ENCODE data around the gene OR52D1. TPM values are rescaled to one million over a fixed set of nuclear protein-coding genes. Genes with fewer than 3 reads are reported as not detected.

The OR52D1 gene
- not detected for total RNA-seq

- no peaks in the 10 kb centered on the region for H3K36me3 ChIP-seq
- no peak within 1 kb of the TSS for H3K4me3 ChIP-seq
- TF ChIP-seq CTCF (IDR thresholded peaks at IDR 0.05): no peak
- no peaks in the 10 kb centered on the region for H3K27me3 ChIP-seq
- DNase-seq (ENCODE audit: low spot score): no peak
- no peaks in the 10 kb centered on the region for H3K4me1 ChIP-seq
- H3K27ac ChIP-seq: no peak within 1 kb of the TSS
- no peaks in the 10 kb centered on the region for H3K9me3 ChIP-seq
These were observed at the start of gene OR52D1 for GRCh38 chr11:5488385-5488784. Gene OR52D1, plus strand, starts transcription at chr11:5488685. Its CDS starts 22 bp downstream, at chr11:5488707.

- Histone ChIP-seq H3K4me1 (no peaks in the 10 kb centered on the region), H3K4me3 (no peak within 1 kb of the TSS), H3K27me3 (no peaks in the 10 kb centered on the region)
These were observed 47.1 kb upstream of the OR52D1 start, which contains the start of gene OR51I1 for GRCh38 chr11:5441414-5441813. Gene OR51I1, minus strand, starts transcription at chr11:5441514. Its CDS starts 0 bp downstream, at chr11:5441514.

GRCh38 chr11:5443835-5444393 lies 44.6 kb upstream of the OR52D1 start:
- no peak overlapping the region for H3K27ac ChIP-seq
- no peaks in the 10 kb centered on the region for H3K9me3 ChIP-seq
- H3K36me3 ChIP-seq: no peaks in the 10 kb centered on the region
- no peak for TF ChIP-seq CTCF (IDR thresholded peaks at IDR 0.05)
- no peak overlapping the region for H3K4me3 ChIP-seq
- DNase-seq (ENCODE audit: low spot score): no peak
- H3K4me1 ChIP-seq: no peaks in the 10 kb centered on the region
- H3K27me3 ChIP-seq: no peaks in the 10 kb centered on the region

More at GRCh38 chr11:5441414-5441813, 47.1 kb upstream of the OR52D1 start, which contains the start of gene OR51I1:
- H3K36me3 ChIP-seq: no peaks in the 10 kb centered on the region
- no peak for DNase-seq (ENCODE audit: low spot score)
- TF ChIP-seq CTCF (IDR thresholded peaks at IDR 0.05): no peak
- H3K9me3 ChIP-seq: no peaks in the 10 kb centered on the region
- H3K27ac ChIP-seq: no peak within 1 kb of the TSS

DNA sequence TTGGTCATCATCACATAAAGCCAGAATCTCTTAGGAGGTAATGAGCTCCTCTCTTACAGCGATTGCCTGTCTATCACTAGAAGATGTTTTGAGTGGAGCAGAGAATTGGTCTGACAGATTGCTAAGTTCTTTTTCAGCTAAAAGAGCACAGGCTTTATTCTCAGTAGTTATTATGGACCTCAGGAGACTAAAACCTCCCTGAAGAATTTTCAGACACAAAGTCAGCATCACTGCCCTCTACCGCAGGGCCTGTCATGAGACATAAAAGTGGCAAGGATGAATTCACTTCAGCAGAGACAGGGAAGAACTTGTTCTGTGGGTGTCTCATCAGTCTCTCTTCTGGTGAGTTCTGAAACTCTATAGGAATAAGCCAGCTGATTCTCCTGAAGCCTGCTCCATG lies 39.5 kb upstream of the OR52D1 start, which contains the start of gene OR51I2:
OR51I2 (plus strand) TSS at position 301 of the 400 bp plus-strand sequence. CDS start 4,166 bp downstream, outside the sequence.
- TF ChIP-seq CTCF (IDR thresholded peaks at IDR 0.05): no peak
- no peak within 1 kb of the TSS for H3K27ac ChIP-seq
- no peaks in the 10 kb centered on the region for H3K36me3 ChIP-seq
- H3K4me3 ChIP-seq: no peak within 1 kb of the TSS
- DNase-seq (ENCODE audit: low spot score): no peak
- no peaks in the 10 kb centered on the region for H3K27me3 ChIP-seq
- no peaks in the 10 kb centered on the region for H3K9me3 ChIP-seq
- no peaks in the 10 kb centered on the region for H3K4me1 ChIP-seq

- Histone ChIP-seq H3K4me1 (no peaks in the 10 kb centered on the region), H3K4me3 (no peak overlapping the region), H3K27me3 (no peaks in the 10 kb centered on the region), H3K9me3 (no peaks in the 10 kb centered on the region), H3K27ac (no peak overlapping the region), H3K36me3 (no peaks in the 10 kb centered on the region)
- TF ChIP-seq CTCF (IDR thresholded peaks at IDR 0.05): no peak
- no peak for DNase-seq (ENCODE audit: low spot score)
These were observed 39.1 kb upstream of the OR52D1 start for GRCh38 chr11:5449432-5449831.

Data from right atrium auricular region (tissue), 2 donors.